ENCODE measurements around the gene FKBP11.

- no peak for TF ChIP-seq POLR2A (IDR thresholded peaks at IDR 0.05)
- TF ChIP-seq CTCF (IDR thresholded peaks at IDR 0.05), result peak; percentile 36 to 76 (median 60)
Observed at GRCh38 chr12:48924617-48925303, 532 bp downstream of the FKBP11 start.
